BE2C (cell line): ENCODE measurements around the gene DGUOK.

Source experiments
- DNase-seq: peaks from one replicate; pipeline ENCODE4 v3.0.0-alpha.2; 2020
- H3K27me3 ChIP-seq: fragments of 250-450 bp; sonication (Bioruptor Pico); 2 replicates; pipeline ENCODE4 v1.5.1; 2020; ENCODE audit warnings: mild to moderate bottlenecking
- H3K36me3 ChIP-seq: fragments of 250-450 bp; sonication (Bioruptor Pico); 2 replicates; pipeline ENCODE4 v1.5.1; 2020; ENCODE audit warnings: mild to moderate bottlenecking
- H3K4me1 ChIP-seq: fragments of 250-450 bp; sonication (Bioruptor Pico); 2 replicates; pipeline ENCODE4 v1.5.1; 2020
- H3K4me3 ChIP-seq: 2 replicates; pipeline ENCODE4 v1.5.1; 2011; ENCODE audit warnings: low read depth, low read length
- H3K9me3 ChIP-seq: fragments of 250-450 bp; sonication (Bioruptor Pico); 2 replicates; pipeline ENCODE4 v1.5.1; 2020
- TF ChIP-seq, protein P1 (sequence below): IDR thresholded peaks from 2 replicates; pipeline ENCODE4 v1.5.1; 2012; ENCODE audit warnings: mild to moderate bottlenecking, low read depth, low read length

The DGUOK gene

DNA sequence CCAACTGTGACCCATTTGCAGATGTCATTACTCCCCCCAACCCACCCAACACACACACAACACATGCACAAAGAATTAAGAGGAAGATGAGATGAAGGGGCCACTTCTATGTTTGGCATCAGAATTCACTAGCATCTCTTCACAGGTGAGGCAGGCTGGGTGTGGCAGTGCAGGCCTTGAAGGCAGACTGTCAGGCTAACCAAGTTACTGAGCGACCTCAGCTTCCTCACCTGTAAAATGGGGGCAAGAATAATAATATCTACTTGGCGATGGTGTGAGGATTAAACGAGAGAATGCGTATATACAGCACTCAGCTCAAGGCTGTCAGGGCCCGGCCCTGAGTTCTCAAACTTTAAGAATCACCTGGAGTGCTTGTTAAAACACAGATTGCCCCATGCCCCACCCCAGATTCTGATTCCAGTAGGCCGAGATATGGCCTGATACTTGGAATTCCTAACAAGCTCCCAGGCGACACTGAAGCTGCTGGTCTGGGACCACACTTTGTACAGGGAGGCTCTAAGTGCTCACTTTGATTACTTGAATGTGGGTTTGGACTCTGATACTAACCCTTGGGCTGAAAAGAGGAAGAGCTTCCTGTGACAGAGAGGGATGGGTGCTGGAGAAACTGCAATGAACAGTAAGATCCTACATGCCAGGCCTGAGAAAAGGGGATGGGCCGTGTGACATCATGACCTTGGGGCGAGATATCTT is 32.8 kb upstream of the DGUOK start:
- Histone ChIP-seq H3K27me3 (no peaks in the 10 kb centered on the region), H3K4me3 (no peak overlapping the region), H3K9me3 (no peaks in the 10 kb centered on the region), H3K4me1 (no peaks in the 10 kb centered on the region), H3K36me3 (no peaks in the 10 kb centered on the region)
- DNase-seq = no peak
- TF ChIP-seq, protein P1, sequence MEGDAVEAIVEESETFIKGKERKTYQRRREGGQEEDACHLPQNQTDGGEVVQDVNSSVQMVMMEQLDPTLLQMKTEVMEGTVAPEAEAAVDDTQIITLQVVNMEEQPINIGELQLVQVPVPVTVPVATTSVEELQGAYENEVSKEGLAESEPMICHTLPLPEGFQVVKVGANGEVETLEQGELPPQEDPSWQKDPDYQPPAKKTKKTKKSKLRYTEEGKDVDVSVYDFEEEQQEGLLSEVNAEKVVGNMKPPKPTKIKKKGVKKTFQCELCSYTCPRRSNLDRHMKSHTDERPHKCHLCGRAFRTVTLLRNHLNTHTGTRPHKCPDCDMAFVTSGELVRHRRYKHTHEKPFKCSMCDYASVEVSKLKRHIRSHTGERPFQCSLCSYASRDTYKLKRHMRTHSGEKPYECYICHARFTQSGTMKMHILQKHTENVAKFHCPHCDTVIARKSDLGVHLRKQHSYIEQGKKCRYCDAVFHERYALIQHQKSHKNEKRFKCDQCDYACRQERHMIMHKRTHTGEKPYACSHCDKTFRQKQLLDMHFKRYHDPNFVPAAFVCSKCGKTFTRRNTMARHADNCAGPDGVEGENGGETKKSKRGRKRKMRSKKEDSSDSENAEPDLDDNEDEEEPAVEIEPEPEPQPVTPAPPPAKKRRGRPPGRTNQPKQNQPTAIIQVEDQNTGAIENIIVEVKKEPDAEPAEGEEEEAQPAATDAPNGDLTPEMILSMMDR = no peak

DNA sequence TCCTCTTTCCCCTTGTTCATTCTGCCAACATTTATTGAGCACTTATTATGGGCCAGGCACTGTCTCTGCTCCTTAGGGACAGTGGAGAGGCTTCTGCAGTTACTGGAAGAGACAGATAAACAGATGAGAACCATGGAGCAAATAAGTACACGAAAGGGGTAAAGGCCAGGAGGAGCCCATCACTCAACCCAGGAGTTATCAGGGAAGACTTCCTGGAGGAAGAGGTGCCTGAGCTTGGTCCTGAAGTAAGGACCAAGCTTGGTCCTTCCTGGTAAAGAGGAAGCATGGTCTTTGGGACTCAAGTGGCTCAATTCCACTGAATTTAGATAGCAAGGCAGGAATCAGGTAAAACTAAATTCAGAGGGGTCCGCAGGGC is 32.2 kb upstream of the DGUOK start:
- Histone ChIP-seq H3K4me1 (no peaks in the 10 kb centered on the region), H3K4me3 (no peak overlapping the region), H3K36me3 (no peaks in the 10 kb centered on the region), H3K27me3 (no peaks in the 10 kb centered on the region), H3K9me3 (no peaks in the 10 kb centered on the region)
- TF ChIP-seq, protein P1 = no peak
- DNase-seq = no peak

DNA sequence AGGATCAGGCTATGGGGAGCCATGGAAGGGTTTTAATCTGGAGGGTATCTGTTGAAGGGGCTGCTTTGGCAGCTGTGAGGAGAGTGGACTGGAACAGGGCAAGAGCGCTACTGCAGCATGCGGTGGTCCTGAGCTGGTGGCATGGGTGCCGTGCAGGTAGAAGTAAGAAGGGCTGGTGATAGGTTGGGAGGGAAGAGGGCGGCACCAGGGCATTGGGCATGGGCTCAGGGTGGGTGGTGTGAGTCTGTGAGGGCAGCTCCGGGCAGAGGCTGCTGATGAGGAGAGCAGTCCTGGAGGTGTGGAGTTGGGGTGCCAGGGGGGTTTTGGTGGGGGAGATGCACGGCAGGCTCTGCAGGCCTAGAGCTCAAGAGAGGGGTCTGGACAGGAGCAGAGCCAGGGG is 31.8 kb upstream of the DGUOK start:
- no peak overlapping the region for H3K4me3 ChIP-seq
- no peaks in the 10 kb centered on the region for H3K4me1 ChIP-seq
- no peaks in the 10 kb centered on the region for H3K36me3 ChIP-seq
- TF ChIP-seq, protein P1 = no peak
- no peaks in the 10 kb centered on the region for H3K27me3 ChIP-seq
- no peaks in the 10 kb centered on the region for H3K9me3 ChIP-seq
- no peak for DNase-seq

DNA sequence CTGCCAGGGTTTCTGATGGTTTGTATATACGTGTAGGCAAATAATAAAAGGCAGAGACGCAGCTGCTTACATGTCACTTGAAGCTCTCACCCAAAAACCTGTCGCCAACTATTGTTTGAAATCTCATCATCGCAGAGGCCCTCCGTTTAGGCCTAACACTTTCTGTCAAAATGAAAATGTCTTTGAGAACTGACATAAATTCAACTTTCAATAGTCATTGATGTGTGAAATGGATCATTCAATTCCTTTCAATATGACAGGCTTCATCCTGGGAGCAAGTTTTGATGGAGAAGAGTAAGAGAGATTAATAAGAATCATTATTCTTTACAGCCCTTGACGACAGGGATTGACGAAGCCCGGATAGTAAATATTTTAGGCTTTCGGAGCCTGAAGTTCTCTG is 31.2 kb upstream of the DGUOK start:
- Histone ChIP-seq H3K27me3 (no peaks in the 10 kb centered on the region), H3K36me3 (no peaks in the 10 kb centered on the region), H3K4me1 (no peaks in the 10 kb centered on the region), H3K4me3 (no peak overlapping the region), H3K9me3 (no peaks in the 10 kb centered on the region)
- no peak for DNase-seq
- TF ChIP-seq, protein P1 = no peak

DNA sequence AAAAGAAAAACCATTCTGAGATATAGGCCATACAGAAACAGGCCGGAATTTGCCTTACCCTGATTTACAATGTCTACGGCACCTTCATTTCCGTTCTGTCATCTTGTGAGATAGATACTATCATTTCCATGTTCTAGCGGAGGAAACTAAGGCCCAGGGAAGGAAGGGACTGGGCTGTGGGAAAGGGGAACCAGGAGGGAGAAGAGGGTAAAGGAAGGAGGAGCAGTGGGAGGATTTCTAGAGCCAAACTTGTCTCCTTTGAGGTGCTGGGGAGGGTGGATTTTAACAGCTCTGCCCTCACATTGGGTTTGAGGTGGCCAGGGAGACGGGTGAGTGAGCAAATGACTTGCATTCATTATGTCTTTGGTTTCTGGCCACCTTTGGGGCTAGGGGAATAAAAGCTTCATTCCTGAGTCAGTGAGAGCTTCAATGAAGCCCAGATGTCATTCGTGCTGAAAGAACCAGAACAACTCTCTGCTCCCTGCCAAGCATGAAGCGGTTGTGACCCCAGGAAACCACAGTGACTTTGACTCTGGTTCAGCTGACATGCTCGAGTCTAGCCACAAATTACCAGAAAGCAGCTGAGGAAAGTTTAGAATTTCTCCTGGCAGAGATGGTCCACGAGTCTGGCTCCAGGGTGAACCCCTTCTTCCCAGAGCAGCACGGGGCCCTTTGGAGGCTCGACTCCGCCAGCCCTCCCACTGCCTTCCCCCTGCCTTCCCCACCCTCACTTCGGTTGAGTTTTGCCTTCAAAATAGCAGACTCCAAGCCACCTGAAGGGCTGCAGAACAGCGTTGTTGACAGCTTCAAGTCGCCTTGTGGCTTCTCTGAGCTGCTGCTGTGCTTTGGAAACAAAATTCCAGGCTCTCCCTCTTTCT is 30.1 kb upstream of the DGUOK start:
- no peak for DNase-seq
- Histone ChIP-seq H3K27me3 (no peaks in the 10 kb centered on the region), H3K4me3 (no peak overlapping the region), H3K9me3 (no peaks in the 10 kb centered on the region), H3K36me3 (no peaks in the 10 kb centered on the region), H3K4me1 (no peaks in the 10 kb centered on the region)
- TF ChIP-seq, protein P1 = no peak

DNA sequence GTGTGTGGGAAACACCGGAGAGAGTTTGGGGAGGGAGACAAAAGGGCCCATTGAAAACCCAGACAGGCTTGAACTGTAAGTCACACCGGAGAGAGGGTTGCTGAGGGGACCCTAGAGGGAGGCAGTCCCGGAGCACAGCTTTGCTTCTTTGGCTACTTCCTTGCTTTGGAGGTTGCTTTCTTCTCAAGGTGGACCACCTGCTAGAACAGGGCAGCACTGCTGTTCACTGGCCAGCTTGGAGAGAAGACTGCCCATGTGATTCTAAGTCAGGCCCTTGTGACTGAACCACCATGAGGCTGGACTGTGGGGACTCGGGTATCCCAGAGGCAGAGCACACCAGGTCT is 29.5 kb upstream of the DGUOK start:
- no peaks in the 10 kb centered on the region for H3K9me3 ChIP-seq
- DNase-seq = no peak
- H3K27me3 ChIP-seq = no peaks in the 10 kb centered on the region
- H3K4me3 ChIP-seq = no peak overlapping the region
- H3K4me1 ChIP-seq = no peaks in the 10 kb centered on the region
- TF ChIP-seq, protein P1 = no peak
- H3K36me3 ChIP-seq = no peaks in the 10 kb centered on the region
